SK-N-SH (cell line): Measurements from ENCODE around the gene NLGN1. TPM values are rescaled to one million over a fixed set of nuclear protein-coding genes. Genes with fewer than 3 reads are reported as not detected.

Experiments
- CTCF ChIA-PET: fragments of 300-600, 350-600 bp; formaldehyde crosslinking; extraction: SDS; loops from one replicate; lab custom pipeline; 2021; lab: Yijun Ruan, JAX
- POLR2A ChIA-PET: fragments of 350-600 bp; sonication (Branson Sonifier 250); formaldehyde crosslinking; extraction: SDS; loops from one replicate; lab custom pipeline; 2020; ENCODE audit warnings: antibody characterized with exemption, inconsistent platforms; lab: Yijun Ruan, JAX
- DNase-seq: peaks from one replicate; pipeline ENCODE4 v3.0.0; 2012
- H2AFZ ChIP-seq: fragments of 200-600 bp; sonication (generic); 2 replicates; pipeline ENCODE4 v1.8.1; 2016; ENCODE audit warnings: antibody characterized with exemption, mild to moderate bottlenecking, low read depth
- H3F3A ChIP-seq: fragments of 200-600 bp; sonication (generic); replicated peaks from 2 replicates; pipeline ENCODE3; 2016; ENCODE audit warnings: antibody characterized with exemption, mild to moderate bottlenecking; ENCODE audit not compliant: insufficient read depth
- H3K27ac ChIP-seq, 2 experiments: fragments of 200-500 bp in 1 of 2; fragments of 200-600 bp in 1 of 2; sonication (Bioruptor generic) in 1 of 2; sonication (generic), shearing (Covaris generic) in 1 of 2; 2 replicates each; pipeline versions ENCODE4 v1.5.1 to v1.6.1; 2014 to 2016; ENCODE audit warnings: low read depth in 2 of 2, inconsistent platforms in 1 of 2, low read length in 1 of 2, mild to moderate bottlenecking in 1 of 2, mixed read lengths in 1 of 2
- H3K27me3 ChIP-seq: fragments of 200-600 bp; sonication (generic), shearing (Covaris generic); 2 replicates; pipeline ENCODE4 v1.6.1; 2016; ENCODE audit warnings: mixed run types; ENCODE audit not compliant: insufficient read depth
- H3K36me3 ChIP-seq, 2 experiments: fragments of 200-500 bp in 1 of 2; fragments of 200-600 bp in 1 of 2; sonication (Bioruptor generic) in 1 of 2; sonication (generic) in 1 of 2; replicated peaks in 1 of 2; 2 replicates each; pipeline versions ENCODE3 to v1.5.1; 2014 to 2016; ENCODE audit warnings: low read length in 1 of 2, mild to moderate bottlenecking in 1 of 2; ENCODE audit not compliant: insufficient read depth in 2 of 2, control insufficient read depth in 1 of 2
- H3K4me1 ChIP-seq, 2 experiments: fragments of 200-500 bp in 1 of 2; fragments of 200-600 bp in 1 of 2; sonication (Bioruptor generic) in 1 of 2; sonication (generic), shearing (Covaris generic) in 1 of 2; 2 replicates each; pipeline versions ENCODE4 v1.5.1 to v1.6.1; 2014 to 2016; ENCODE audit warnings: low read depth in 1 of 2, low read length in 1 of 2, mixed run types in 1 of 2; ENCODE audit not compliant: insufficient read depth in 2 of 2, control insufficient read depth in 1 of 2
- H3K4me2 ChIP-seq: fragments of 200-600 bp; sonication (generic), shearing (Covaris generic); 2 replicates; pipeline ENCODE4 v1.6.1; 2017; ENCODE audit warnings: mixed run types
- H3K4me3 ChIP-seq, 2 experiments: fragments of 200-500 bp in 1 of 2; fragments of 200-600 bp in 1 of 2; sonication (Bioruptor generic) in 1 of 2; sonication (generic), shearing (Covaris generic) in 1 of 2; 2 replicates each; pipeline versions ENCODE4 v1.5.1 to v1.8.1; 2014 to 2016; ENCODE audit warnings: low read depth in 2 of 2, inconsistent platforms in 1 of 2, low read length in 1 of 2, mild to moderate bottlenecking in 1 of 2, mixed read lengths in 1 of 2, moderate library complexity in 1 of 2
- H3K79me2 ChIP-seq: fragments of 200-600 bp; sonication (generic); 2 replicates; pipeline ENCODE4 v1.8.1; 2017; ENCODE audit warnings: mild to moderate bottlenecking; ENCODE audit not compliant: insufficient read depth
- H3K9ac ChIP-seq: fragments of 200-600 bp; sonication (generic); 2 replicates; pipeline ENCODE4 v1.6.1; 2017; ENCODE audit warnings: mixed run types
- H3K9me2 ChIP-seq: fragments of 200-600 bp; sonication (generic); 2 replicates; pipeline ENCODE4 v1.6.1; 2017; ENCODE audit warnings: mixed run types
- H3K9me3 ChIP-seq: fragments of 200-600 bp; sonication (generic); 2 replicates; pipeline ENCODE4 v1.6.1; 2017; ENCODE audit warnings: mixed run types, mild to moderate bottlenecking, moderate library complexity
- H4K20me1 ChIP-seq: fragments of 200-600 bp; sonication (generic); 2 replicates; pipeline ENCODE4 v1.6.1; 2017; ENCODE audit warnings: mild to moderate bottlenecking, mixed run types; ENCODE audit not compliant: insufficient read depth
- ELF1 ChIP-seq: IDR thresholded peaks from 2 replicates; pipeline ENCODE4 v1.4.0; 2012
- EP300 ChIP-seq, 2 experiments: IDR thresholded peaks; 2 replicates each; pipeline versions ENCODE4 v1.4.0 to v1.6.1; 2012; ENCODE audit warnings: borderline replicate concordance in 1 of 2, low read depth in 1 of 2, low read length in 1 of 2
- FOSL2 ChIP-seq: IDR thresholded peaks from 2 replicates; pipeline ENCODE4 v1.4.0; 2012; ENCODE audit warnings: low read depth, mild to moderate bottlenecking, moderate library complexity, borderline replicate concordance
- FOXM1 ChIP-seq: IDR thresholded peaks from 2 replicates; pipeline ENCODE4 v1.4.0; 2012; ENCODE audit warnings: low read depth, mild to moderate bottlenecking
- JUND ChIP-seq: IDR thresholded peaks from 2 replicates; pipeline ENCODE4 v1.4.0; 2012
- MEF2A ChIP-seq: IDR thresholded peaks from 2 replicates; pipeline ENCODE4 v1.4.0; 2012; ENCODE audit warnings: low read depth, borderline replicate concordance
- NFIC ChIP-seq: IDR thresholded peaks from 2 replicates; pipeline ENCODE4 v1.4.0; 2012; ENCODE audit warnings: borderline replicate concordance
- TCF12 ChIP-seq: IDR thresholded peaks from 2 replicates; pipeline ENCODE4 v1.4.0; 2012
- TEAD4 ChIP-seq: IDR thresholded peaks from 2 replicates; pipeline ENCODE4 v1.4.0; 2012; ENCODE audit warnings: mild to moderate bottlenecking, borderline replicate concordance; ENCODE audit not compliant: insufficient read depth
- WGBS: methylation state at CpG from one replicate; pipeline ENCODE4 v1.1.6; 2017; ENCODE audit warnings: low lambda C conversion rate; 5-methylcytosine and 5-hydroxymethylcytosine counted together
- polyA plus RNA-seq, 3 experiments: library from polyadenylated mRNA; depleted of rRNA; stranded (reverse); fragments of >200 nt; gene quantifications; 2 replicates each; pipeline ENCODE4 v1.2.3, GENCODE V29; 2012
- TF ChIP-seq, protein P1 (sequence below): IDR thresholded peaks from 2 replicates; pipeline ENCODE4 v1.6.1; 2012; ENCODE audit warnings: mild to moderate bottlenecking, low read depth, low read length, moderate library complexity
- TF ChIP-seq, protein P2 (sequence below): IDR thresholded peaks from 2 replicates; pipeline ENCODE4; 2012
- TF ChIP-seq, protein P3 (sequence below): fragments of 150-350 bp; IDR thresholded peaks from 2 replicates; pipeline ENCODE4 v1.6.1; 2016; ENCODE audit warnings: mild to moderate bottlenecking, low read depth, low read length

Gene NLGN1
- polyA plus RNA-seq, 1 of the 3 experiments (the other 2 are of a cell fraction), result 1.5 TPM

DNA sequence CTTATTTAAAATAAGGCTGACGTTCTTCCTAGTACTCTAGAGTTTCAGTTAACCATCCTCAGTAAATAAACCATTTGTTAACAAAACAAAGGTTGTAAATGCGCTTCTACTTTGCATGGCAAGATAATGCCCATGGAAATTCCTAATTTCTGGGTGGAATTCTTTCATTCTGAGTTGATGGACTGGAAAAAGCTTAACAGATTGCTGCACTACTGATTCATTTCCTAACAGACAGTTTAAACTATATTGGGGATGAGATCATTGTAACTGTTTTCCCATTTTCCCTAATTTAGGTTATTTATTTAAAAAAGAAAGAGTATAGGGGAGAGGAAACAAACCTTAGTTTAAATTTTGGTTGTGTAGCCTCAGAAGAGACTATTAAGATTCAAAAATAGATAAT is 342.2 kb downstream of the NLGN1 start:
- Histone ChIP-seq H3K79me2 (no peaks in the 10 kb centered on the region; the same call in 1 of the 2 replicates), H2AFZ (peak overlapping the region; percentile 50), H3K36me3 (no peaks in the 10 kb centered on the region)
- POLR2A ChIA-PET, result no interaction called here
- TF ChIP-seq EP300 (IDR thresholded peaks at IDR 0.05; ENCODE audit: borderline replicate concordance in 1 of 2, low read depth in 1 of 2, low read length in 1 of 2) (peak in 1 of 2 experiments; percentile 92; a peak in 2 of 4 replicates), JUND (peak; percentile 78), FOXM1 (peak; percentile 70; the same call in 1 of the 2 replicates), MEF2A (0 out of 2 replicates have a peak, but pooled peaks have one; percentile 32), TCF12 (peak; percentile 67), FOSL2 (peak; percentile 79), TEAD4 (peak; percentile 70; the same call in 1 of the 2 replicates), ELF1 (no peak), NFIC (peak; percentile 30; the same call in 1 of the 2 replicates)
- TF ChIP-seq, protein P1, sequence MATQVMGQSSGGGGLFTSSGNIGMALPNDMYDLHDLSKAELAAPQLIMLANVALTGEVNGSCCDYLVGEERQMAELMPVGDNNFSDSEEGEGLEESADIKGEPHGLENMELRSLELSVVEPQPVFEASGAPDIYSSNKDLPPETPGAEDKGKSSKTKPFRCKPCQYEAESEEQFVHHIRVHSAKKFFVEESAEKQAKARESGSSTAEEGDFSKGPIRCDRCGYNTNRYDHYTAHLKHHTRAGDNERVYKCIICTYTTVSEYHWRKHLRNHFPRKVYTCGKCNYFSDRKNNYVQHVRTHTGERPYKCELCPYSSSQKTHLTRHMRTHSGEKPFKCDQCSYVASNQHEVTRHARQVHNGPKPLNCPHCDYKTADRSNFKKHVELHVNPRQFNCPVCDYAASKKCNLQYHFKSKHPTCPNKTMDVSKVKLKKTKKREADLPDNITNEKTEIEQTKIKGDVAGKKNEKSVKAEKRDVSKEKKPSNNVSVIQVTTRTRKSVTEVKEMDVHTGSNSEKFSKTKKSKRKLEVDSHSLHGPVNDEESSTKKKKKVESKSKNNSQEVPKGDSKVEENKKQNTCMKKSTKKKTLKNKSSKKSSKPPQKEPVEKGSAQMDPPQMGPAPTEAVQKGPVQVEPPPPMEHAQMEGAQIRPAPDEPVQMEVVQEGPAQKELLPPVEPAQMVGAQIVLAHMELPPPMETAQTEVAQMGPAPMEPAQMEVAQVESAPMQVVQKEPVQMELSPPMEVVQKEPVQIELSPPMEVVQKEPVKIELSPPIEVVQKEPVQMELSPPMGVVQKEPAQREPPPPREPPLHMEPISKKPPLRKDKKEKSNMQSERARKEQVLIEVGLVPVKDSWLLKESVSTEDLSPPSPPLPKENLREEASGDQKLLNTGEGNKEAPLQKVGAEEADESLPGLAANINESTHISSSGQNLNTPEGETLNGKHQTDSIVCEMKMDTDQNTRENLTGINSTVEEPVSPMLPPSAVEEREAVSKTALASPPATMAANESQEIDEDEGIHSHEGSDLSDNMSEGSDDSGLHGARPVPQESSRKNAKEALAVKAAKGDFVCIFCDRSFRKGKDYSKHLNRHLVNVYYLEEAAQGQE, result no peak
- TF ChIP-seq, protein P2, sequence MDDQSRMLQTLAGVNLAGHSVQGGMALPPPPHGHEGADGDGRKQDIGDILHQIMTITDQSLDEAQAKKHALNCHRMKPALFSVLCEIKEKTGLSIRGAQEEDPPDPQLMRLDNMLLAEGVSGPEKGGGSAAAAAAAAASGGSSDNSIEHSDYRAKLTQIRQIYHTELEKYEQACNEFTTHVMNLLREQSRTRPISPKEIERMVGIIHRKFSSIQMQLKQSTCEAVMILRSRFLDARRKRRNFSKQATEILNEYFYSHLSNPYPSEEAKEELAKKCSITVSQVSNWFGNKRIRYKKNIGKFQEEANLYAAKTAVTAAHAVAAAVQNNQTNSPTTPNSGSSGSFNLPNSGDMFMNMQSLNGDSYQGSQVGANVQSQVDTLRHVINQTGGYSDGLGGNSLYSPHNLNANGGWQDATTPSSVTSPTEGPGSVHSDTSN, result peak; percentile 65
- TF ChIP-seq, protein P3, sequence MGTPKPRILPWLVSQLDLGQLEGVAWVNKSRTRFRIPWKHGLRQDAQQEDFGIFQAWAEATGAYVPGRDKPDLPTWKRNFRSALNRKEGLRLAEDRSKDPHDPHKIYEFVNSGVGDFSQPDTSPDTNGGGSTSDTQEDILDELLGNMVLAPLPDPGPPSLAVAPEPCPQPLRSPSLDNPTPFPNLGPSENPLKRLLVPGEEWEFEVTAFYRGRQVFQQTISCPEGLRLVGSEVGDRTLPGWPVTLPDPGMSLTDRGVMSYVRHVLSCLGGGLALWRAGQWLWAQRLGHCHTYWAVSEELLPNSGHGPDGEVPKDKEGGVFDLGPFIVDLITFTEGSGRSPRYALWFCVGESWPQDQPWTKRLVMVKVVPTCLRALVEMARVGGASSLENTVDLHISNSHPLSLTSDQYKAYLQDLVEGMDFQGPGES, result no peak
- TF ChIP-seq, all 33 proteins: peak for 9
- peak overlapping the region; percentile 11; the same call in 1 of the 2 replicates for H3K4me2 ChIP-seq
- H3K4me3 ChIP-seq, result no peak overlapping the region
- peak overlapping the region; percentile 28; the same call in 1 of the 2 replicates for H3K9ac ChIP-seq
- CTCF ChIA-PET, result no interaction called here
- DNase-seq, result no peak
- WGBS, result 46% methylated on average over 2 of the region's 2 CpGs
- H3F3A ChIP-seq, result peaks cover 67% of the 10 kb centered on the region
- H3K9me2 ChIP-seq, result no peaks in the 10 kb centered on the region
- no peaks in the 10 kb centered on the region for H4K20me1 ChIP-seq
- no peaks in the 10 kb centered on the region; the same call in 1 of the 2 replicates for H3K9me3 ChIP-seq
- peak overlapping the region; percentile 16 to 88; a peak in 3 of 4 replicates for H3K27ac ChIP-seq
- H3K4me1 ChIP-seq, result peaks cover 3 to 31% of the 10 kb centered on the region in 2 experiments; a peak in 2 of 4 replicates
- H3K27me3 ChIP-seq, result no peaks in the 10 kb centered on the region
